Measurements from ENCODE around the gene ALDOB.
A peak's percentile ranks its signal among the peaks of the same experiment; 100 is the strongest.

Gene ALDOB

DNA sequence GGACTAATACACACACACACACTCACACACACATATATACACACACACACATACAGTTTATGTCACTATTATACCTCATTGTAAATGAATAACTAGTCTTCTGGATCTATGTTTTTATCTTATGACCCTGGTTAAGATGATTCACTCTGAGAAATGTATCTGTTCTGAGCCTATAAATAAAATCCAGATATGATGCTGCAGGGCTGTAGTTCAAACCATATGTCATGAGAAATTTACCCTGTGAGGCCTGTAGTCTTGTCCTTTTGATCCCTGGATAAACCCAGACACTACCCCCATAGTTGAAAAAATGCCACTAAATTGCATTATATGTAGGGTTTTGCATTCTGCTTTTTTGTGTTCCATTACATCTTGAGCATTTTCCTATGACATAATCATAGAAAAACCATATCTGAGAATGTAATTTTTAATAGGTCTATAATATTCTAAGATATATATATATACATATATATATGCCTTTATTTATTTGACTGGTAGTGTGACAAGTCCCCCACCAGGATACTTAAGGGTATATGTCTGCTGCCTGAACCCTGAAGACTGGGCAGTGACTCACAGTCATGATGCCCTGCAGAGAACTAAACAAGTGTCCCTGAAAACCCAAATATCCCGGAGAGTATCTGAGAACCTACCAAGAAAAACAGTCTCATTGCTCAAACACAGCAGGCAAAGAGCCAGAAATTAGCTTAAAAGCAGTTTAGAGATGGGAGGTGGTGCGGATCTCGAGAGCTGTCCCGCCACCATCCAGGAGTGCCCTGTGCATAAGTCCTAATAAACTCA, 18.4 kb upstream of the ALDOB start:
- ChIA-PET CTCF (interaction anchor here (1.4 kb wide), 1 partner anchor 76 kb away, joined by 5 read pairs; no protein-coding TSS in a partner anchor), POLR2A (ENCODE audit: low non-redundant PET) (no interaction called here)
- DNase-seq (ENCODE audit: low spot score): no peak
- H3K27ac ChIP-seq: no peak overlapping the region
- TF ChIP-seq, protein P1, sequence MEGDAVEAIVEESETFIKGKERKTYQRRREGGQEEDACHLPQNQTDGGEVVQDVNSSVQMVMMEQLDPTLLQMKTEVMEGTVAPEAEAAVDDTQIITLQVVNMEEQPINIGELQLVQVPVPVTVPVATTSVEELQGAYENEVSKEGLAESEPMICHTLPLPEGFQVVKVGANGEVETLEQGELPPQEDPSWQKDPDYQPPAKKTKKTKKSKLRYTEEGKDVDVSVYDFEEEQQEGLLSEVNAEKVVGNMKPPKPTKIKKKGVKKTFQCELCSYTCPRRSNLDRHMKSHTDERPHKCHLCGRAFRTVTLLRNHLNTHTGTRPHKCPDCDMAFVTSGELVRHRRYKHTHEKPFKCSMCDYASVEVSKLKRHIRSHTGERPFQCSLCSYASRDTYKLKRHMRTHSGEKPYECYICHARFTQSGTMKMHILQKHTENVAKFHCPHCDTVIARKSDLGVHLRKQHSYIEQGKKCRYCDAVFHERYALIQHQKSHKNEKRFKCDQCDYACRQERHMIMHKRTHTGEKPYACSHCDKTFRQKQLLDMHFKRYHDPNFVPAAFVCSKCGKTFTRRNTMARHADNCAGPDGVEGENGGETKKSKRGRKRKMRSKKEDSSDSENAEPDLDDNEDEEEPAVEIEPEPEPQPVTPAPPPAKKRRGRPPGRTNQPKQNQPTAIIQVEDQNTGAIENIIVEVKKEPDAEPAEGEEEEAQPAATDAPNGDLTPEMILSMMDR (conservative IDR thresholded peaks at IDR 0.05; ENCODE audit: low read depth): no peak

DNA sequence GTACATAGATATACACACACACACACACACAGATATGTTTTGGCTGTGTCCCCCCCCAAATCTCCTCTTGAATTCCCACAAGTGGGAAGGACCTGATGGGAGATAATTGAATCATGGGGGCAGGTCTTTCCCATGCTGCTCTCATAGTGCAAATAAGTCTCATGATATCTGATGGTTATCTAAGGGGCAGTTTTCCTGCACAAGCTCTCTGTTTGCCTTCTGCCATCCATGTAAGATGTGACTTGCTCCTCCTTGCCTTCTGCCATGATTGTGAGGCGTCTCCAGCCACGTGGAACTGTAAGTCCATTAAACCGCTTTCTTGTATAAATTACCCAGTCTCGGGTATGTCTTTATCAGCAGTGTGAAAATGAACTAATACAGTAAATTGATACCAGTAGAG, 15.9 kb upstream of the ALDOB start:
- DNase-seq (ENCODE audit: low spot score): no peak
- TF ChIP-seq, protein P1 (conservative IDR thresholded peaks at IDR 0.05; ENCODE audit: low read depth): no peak
- H3K27ac ChIP-seq: no peak overlapping the region
- POLR2A ChIA-PET (ENCODE audit: low non-redundant PET): no interaction called here
- CTCF ChIA-PET: no interaction called here

GRCh38 chr9:101450931-101451330, 15.4 kb upstream of the ALDOB start:
- CTCF ChIA-PET: no interaction called here
- POLR2A ChIA-PET (ENCODE audit: low non-redundant PET): no interaction called here
- TF ChIP-seq, protein P1 (conservative IDR thresholded peaks at IDR 0.05; ENCODE audit: low read depth): no peak
- no peak for DNase-seq (ENCODE audit: low spot score)
- H3K27ac ChIP-seq: no peak overlapping the region

- H3K27ac ChIP-seq: no peak overlapping the region
Observed at GRCh38 chr9:101449071-101449721, 13.6 kb upstream of the ALDOB start.

GRCh38 chr9:101448680-101449070, 13.1 kb upstream of the ALDOB start:
- no peak for DNase-seq (ENCODE audit: low spot score)
- no peak overlapping the region for H3K27ac ChIP-seq
- CTCF ChIA-PET: interaction anchor here (0.5 to 2.6 kb wide), 24 partner anchors 9 to 1003 kb away, joined by 3 to 19 read pairs (median 4); partner anchors contain the start of genes MRPL50 and ZNF189
- POLR2A ChIA-PET (ENCODE audit: low non-redundant PET): no interaction called here
- TF ChIP-seq, protein P1 (conservative IDR thresholded peaks at IDR 0.05; ENCODE audit: low read depth): no peak

More at GRCh38 chr9:101449071-101449721, 13.6 kb upstream of the ALDOB start:
- peak; percentile 82 for DNase-seq (ENCODE audit: low spot score)
- ChIA-PET POLR2A (ENCODE audit: low non-redundant PET) (no interaction called here), CTCF (interaction anchor here (0.5 to 2.6 kb wide), 29 partner anchors 8 to 1647 kb away, joined by 3 to 19 read pairs (median 4); partner anchors contain the start of genes MRPL50, RNF20 and ZNF189)
- TF ChIP-seq, protein P1 (conservative IDR thresholded peaks at IDR 0.05; ENCODE audit: low read depth): peak; percentile 99

DNA sequence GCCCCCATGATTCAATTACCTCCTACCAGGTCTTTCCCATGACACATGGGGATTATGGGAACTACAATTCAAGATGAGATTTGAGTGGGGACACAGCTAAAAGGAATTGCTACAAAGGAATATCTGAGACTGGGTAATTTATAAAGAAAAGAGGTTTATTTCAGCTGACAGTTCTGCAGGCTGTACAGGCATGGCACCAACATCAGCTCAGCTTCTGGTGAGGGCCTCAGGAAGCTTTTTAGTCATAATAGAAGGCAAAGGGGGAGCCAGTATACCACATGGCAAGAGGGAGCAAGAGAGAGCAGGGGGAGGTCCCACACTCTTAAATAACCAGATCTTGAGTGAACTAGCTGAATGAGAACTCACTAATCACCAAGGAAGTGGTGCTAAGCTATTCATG, 11.2 kb upstream of the ALDOB start:
- DNase-seq (ENCODE audit: low spot score): no peak
- no peak overlapping the region for H3K27ac ChIP-seq
- CTCF ChIA-PET: interaction anchor here (1.2 kb wide), 1 partner anchor 15 kb away, joined by 4 read pairs; no protein-coding TSS in a partner anchor
- POLR2A ChIA-PET (ENCODE audit: low non-redundant PET): no interaction called here
- TF ChIP-seq, protein P1 (conservative IDR thresholded peaks at IDR 0.05; ENCODE audit: low read depth): no peak
